ENCODE measurements around the gene SLC22A31.

Gene SLC22A31

GRCh38 chr16:89161763-89162713 is 38.3 kb downstream of the SLC22A31 start:
- H3K9me3 ChIP-seq (ENCODE audit: low read length): no peaks in the 10 kb centered on the region
- H3K27ac ChIP-seq (ENCODE audit: low read depth, low read length, poor library complexity, severe bottlenecking): no peak overlapping the region
- H3K79me2 ChIP-seq (ENCODE audit: insufficient read depth, low read length): no peaks in the 10 kb centered on the region
- no peak overlapping the region for H3K4me2 ChIP-seq (ENCODE audit: low read length)
- peaks cover 6% of the 10 kb centered on the region; the same call in 1 of the 2 replicates for H3F3A ChIP-seq (ENCODE audit: insufficient read depth, low read length)
- H3K4me3 ChIP-seq (ENCODE audit: low read depth, low read length, poor library complexity, severe bottlenecking): no peak overlapping the region
- 0 out of 2 replicates have a peak, but pooled peaks cover 8% of the 10 kb centered on the region for H3K27me3 ChIP-seq (ENCODE audit: insufficient read depth, low read length)
- H2AFZ ChIP-seq (ENCODE audit: low read length): no peak overlapping the region
- no peaks in the 10 kb centered on the region for H4K20me1 ChIP-seq (ENCODE audit: insufficient read depth, low read length)
- H3K4me1 ChIP-seq (ENCODE audit: insufficient read depth, low read length, severe bottlenecking): peaks cover 11% of the 10 kb centered on the region
- no peaks in the 10 kb centered on the region for H3K9me2 ChIP-seq (ENCODE audit: low read depth, low read length)
- H3K36me3 ChIP-seq (ENCODE audit: insufficient read depth, low read length): no peaks in the 10 kb centered on the region
- H3K9ac ChIP-seq (ENCODE audit: low read length): no peak overlapping the region
- no peak for TF ChIP-seq EZH2 (IDR thresholded peaks at IDR 0.05; ENCODE audit: borderline replicate concordance, low read length)
- TF ChIP-seq CTCF (IDR thresholded peaks at IDR 0.05; ENCODE audit: low read length): no peak

- TF ChIP-seq EZH2 (IDR thresholded peaks at IDR 0.05; ENCODE audit: borderline replicate concordance, low read length) (no peak), CTCF (IDR thresholded peaks at IDR 0.05; ENCODE audit: low read length) (no peak)
- Histone ChIP-seq H3K36me3 (ENCODE audit: insufficient read depth, low read length) (no peaks in the 10 kb centered on the region), H3K27ac (ENCODE audit: low read depth, low read length, poor library complexity, severe bottlenecking) (no peak overlapping the region), H3K9me2 (ENCODE audit: low read depth, low read length) (no peaks in the 10 kb centered on the region), H3K79me2 (ENCODE audit: insufficient read depth, low read length) (no peaks in the 10 kb centered on the region), H3K9ac (ENCODE audit: low read length) (no peak overlapping the region), H4K20me1 (ENCODE audit: insufficient read depth, low read length) (no peaks in the 10 kb centered on the region), H2AFZ (ENCODE audit: low read length) (no peak overlapping the region), H3K4me2 (ENCODE audit: low read length) (no peak overlapping the region), H3K27me3 (ENCODE audit: insufficient read depth, low read length) (0 out of 2 replicates have a peak, but pooled peaks cover 8% of the 10 kb centered on the region), H3F3A (ENCODE audit: insufficient read depth, low read length) (peaks cover 6% of the 10 kb centered on the region; the same call in 1 of the 2 replicates), H3K4me3 (ENCODE audit: low read depth, low read length, poor library complexity, severe bottlenecking) (no peak overlapping the region), H3K9me3 (ENCODE audit: low read length) (no peaks in the 10 kb centered on the region), H3K4me1 (ENCODE audit: insufficient read depth, low read length, severe bottlenecking) (peaks cover 11% of the 10 kb centered on the region)
These were observed 39.2 kb downstream of the SLC22A31 start for GRCh38 chr16:89160977-89161701.

- TF ChIP-seq CTCF (IDR thresholded peaks at IDR 0.05; ENCODE audit: low read length): no peak
- no peak for TF ChIP-seq EZH2 (IDR thresholded peaks at IDR 0.05; ENCODE audit: borderline replicate concordance, low read length)
- H4K20me1 ChIP-seq (ENCODE audit: insufficient read depth, low read length): no peaks in the 10 kb centered on the region
- peaks cover 18% of the 10 kb centered on the region for H3K4me1 ChIP-seq (ENCODE audit: insufficient read depth, low read length, severe bottlenecking)
- H2AFZ ChIP-seq (ENCODE audit: low read length): no peak overlapping the region
- H3K36me3 ChIP-seq (ENCODE audit: insufficient read depth, low read length): no peaks in the 10 kb centered on the region
- no peak overlapping the region for H3K27ac ChIP-seq (ENCODE audit: low read depth, low read length, poor library complexity, severe bottlenecking)
- H3F3A ChIP-seq (ENCODE audit: insufficient read depth, low read length): peaks cover 6% of the 10 kb centered on the region; the same call in 1 of the 2 replicates
- H3K4me2 ChIP-seq (ENCODE audit: low read length): no peak overlapping the region
- H3K79me2 ChIP-seq (ENCODE audit: insufficient read depth, low read length): no peaks in the 10 kb centered on the region
- no peak overlapping the region for H3K9ac ChIP-seq (ENCODE audit: low read length)
- no peak overlapping the region for H3K4me3 ChIP-seq (ENCODE audit: low read depth, low read length, poor library complexity, severe bottlenecking)
- H3K27me3 ChIP-seq (ENCODE audit: insufficient read depth, low read length): 0 out of 2 replicates have a peak, but pooled peaks cover 8% of the 10 kb centered on the region
- no peaks in the 10 kb centered on the region for H3K9me2 ChIP-seq (ENCODE audit: low read depth, low read length)
- H3K9me3 ChIP-seq (ENCODE audit: low read length): no peaks in the 10 kb centered on the region
These were observed 40.4 kb downstream of the SLC22A31 start for GRCh38 chr16:89159850-89160354.

Data from OCI-LY1 (cell line).